ENCODE results near the gene HSF5.
"Not testable (repeated sequence)": the region's sequence is repeated elsewhere in the genome, so short reads cannot be mapped to it uniquely, and the experiment has no call there.

HSF5 gene

GRCh38 chr17:58515286-58515685 lies 27.1 kb upstream of the HSF5 start:
- DNase-seq: no peak

- no peak for DNase-seq
Observed at GRCh38 chr17:58514770-58515157, 26.6 kb upstream of the HSF5 start.

- DNase-seq: peak; percentile 48 to 87
Observed at GRCh38 chr17:58513965-58514769, 26.0 kb upstream of the HSF5 start, which contains the start of gene MTMR4. Gene MTMR4 (minus strand): TSS chr17:58514638. CDS start chr17:58514407, 231 bp downstream.

- DNase-seq: no peak
Observed at GRCh38 chr17:58513267-58513964, 25.2 kb upstream of the HSF5 start.

GRCh38 chr17:58510075-58510474 lies 21.9 kb upstream of the HSF5 start:
- no peak for DNase-seq

GRCh38 chr17:58508341-58509067 lies 20.3 kb upstream of the HSF5 start:
- no peak for DNase-seq

GRCh38 chr17:58507123-58507634 lies 19.0 kb upstream of the HSF5 start:
- no peak for DNase-seq

GRCh38 chr17:58506354-58507080 lies 18.3 kb upstream of the HSF5 start:
- DNase-seq: no peak

- DNase-seq: no peak
Observed at GRCh38 chr17:58504826-58505351, 16.7 kb upstream of the HSF5 start.

- DNase-seq: no peak
Observed at GRCh38 chr17:58503866-58504265, 15.7 kb upstream of the HSF5 start.

GRCh38 chr17:58503134-58503533 lies 14.9 kb upstream of the HSF5 start:
- DNase-seq: not testable (repeated sequence)

- no peak for DNase-seq
Observed at GRCh38 chr17:58501451-58501850, 13.2 kb upstream of the HSF5 start.

- no peak for DNase-seq
Observed at GRCh38 chr17:58498177-58498828, 10.1 kb upstream of the HSF5 start.

GRCh38 chr17:58493506-58493905 lies 5.3 kb upstream of the HSF5 start:
- DNase-seq: no peak

- no peak for DNase-seq
Observed at GRCh38 chr17:58492238-58493121, 4.3 kb upstream of the HSF5 start.

GRCh38 chr17:58491510-58492045 lies 3.4 kb upstream of the HSF5 start:
- DNase-seq: no peak

- no peak for DNase-seq
Observed at GRCh38 chr17:58488428-58488890, 251 bp upstream of the HSF5 start.

GRCh38 chr17:58484600-58484999 lies 3.6 kb downstream of the HSF5 start:
- no peak for DNase-seq

- DNase-seq: not testable (repeated sequence)
Observed at GRCh38 chr17:58481798-58482197, 6.4 kb downstream of the HSF5 start.

- no peak for DNase-seq
Observed at GRCh38 chr17:58480090-58480489, 8.1 kb downstream of the HSF5 start.
